ENCODE results near the gene ABR.
"Not testable (repeated sequence)": the region's sequence is repeated elsewhere in the genome, so short reads cannot be mapped to it uniquely, and the experiment has no call there.

ABR gene

GRCh38 chr17:1003972-1004768, 175.6 kb downstream of the ABR start:
- no peak for DNase-seq

- DNase-seq, result no peak
Measured at GRCh38 chr17:1003633-1003971, 176.2 kb downstream of the ABR start.

DNA sequence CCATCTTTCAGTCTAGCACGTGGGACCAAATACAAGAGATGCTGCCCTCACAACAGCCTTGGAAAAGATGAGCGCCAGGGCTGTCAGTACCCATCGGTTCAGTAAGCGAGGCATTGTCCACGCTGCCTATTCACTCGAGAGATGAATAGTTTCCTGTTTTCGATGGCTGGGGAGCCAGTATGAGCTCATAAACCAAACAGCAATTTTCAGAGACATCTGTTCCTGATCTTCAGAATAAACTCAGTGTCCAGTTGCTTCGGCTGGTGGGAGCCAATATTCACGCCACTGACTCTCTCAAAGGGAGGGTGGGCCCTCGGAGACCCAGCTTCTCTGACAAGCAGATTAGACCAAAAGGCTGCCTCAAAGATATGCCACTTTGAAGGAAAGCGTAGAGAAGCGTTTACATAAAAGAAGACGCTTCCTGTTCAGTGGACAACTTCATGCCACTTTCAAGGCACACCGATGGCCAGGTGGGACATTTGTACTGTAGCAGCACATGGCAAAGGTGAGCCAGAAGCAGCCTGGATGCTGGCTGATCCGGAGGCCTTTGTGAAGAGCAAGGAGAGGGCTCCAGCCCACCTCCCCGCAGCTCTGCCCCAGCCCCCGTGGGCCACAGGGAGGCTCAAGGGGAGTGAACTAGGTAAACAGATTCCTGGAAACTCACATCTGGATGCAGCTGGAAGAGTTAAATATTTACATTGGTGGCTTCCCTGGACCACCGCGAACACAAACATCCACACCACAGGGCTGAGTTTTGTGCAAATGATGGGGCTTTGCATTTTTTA, 176.8 kb downstream of the ABR start:
- no peak for DNase-seq

DNA sequence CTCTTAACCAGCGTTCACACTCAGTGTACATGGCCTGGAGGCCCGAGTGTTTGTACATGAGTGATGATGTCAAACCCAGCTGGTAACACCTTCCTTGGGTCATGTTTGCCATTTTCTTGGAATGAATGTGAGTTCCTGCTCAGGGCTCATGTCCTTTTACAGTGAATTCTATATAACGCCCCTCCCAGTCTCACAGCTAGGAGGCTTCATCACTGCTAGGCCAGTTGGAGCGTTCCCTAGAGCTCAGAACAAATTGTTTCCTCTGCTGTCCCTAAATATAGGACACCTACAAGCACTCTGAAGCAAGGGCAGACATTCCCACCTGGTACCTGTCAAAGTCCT, 177.4 kb downstream of the ABR start:
- no peak for DNase-seq

DNA sequence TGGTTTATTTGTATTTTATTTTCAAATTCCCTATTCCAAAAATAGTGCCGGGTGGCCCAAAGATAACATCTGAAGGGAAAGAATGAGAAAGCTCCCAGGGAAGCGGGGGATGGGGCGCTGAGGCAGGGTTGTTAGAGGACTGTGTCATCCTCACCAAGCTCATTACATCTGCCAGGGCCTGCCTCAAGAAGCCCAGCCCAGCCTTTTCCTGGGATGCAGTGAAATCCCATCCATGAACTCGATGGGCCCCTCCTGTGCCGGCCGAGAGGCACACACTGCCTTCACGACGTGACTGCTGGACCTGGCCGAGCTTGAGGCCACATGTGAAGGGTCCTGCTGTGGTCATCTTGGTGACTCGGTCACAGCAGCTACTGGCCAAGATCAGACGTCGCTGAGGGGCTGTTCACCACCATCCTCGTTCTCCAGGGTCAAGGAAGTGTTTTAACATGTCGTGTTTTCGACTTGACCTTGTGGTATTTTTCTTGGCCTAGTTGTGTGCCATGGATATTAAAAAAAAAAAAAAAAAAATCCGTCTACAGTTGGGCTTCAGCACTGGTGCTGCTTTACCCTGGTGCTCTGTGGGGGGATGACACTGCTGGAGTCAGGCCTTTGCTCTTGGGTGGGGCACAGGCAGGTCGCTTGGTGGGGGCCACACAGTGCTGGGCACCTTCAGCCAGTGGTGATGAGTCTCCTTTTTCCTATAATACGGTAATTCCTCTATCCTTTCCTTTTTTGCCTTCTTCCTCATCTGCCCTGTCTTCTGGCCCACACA, 178.0 kb downstream of the ABR start:
- DNase-seq, result no peak

DNA sequence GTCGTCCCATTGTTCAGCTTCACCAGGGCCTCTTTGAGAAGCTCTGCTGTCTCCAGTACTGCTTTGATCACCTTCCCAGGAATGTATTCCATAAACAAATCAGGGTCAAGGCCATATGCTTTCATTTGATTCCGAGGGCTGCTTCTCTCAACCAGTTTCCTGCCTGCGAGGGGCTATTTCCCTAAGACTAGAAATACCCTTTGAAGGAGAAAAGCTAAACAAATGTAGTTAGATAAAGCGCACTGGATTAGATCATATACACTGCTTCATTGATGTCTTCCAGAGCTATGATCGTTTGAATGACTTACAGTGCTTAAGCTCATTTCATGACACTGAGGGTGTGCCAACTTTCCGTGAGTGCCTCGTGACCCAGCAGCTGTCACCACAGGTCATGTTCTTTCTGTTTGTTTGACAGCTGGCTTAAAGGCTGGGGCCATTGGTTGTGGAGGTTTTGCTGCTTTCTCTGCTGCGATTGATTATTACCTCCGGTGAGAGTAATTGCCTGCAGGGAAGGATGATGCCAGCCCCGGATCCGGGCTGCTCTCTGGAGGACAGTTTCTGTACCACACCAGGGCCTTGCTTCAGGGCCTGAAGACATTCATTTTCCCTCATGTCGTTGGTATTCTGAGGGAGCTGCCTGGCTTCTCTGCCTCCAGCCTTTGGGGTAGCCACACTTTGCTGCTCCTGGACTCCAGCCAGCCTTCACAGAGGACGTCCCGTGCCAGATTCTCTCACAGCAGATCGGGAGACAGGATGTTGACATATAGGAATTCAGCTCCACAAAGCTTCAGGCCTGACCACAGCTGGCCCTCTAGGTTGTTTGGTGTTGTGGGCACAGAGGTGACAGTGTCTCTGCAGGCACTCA, 179.0 kb downstream of the ABR start:
- no peak for DNase-seq

GRCh38 chr17:998111-998510, 181.7 kb downstream of the ABR start:
- no peak for DNase-seq

GRCh38 chr17:996554-997344, 183.0 kb downstream of the ABR start, which contains the start of gene TIMM22:
TSS of gene TIMM22 (plus strand) at chr17:997129. CDS start at chr17:997143, 14 bp downstream.
- DNase-seq, result peak; percentile 89

- DNase-seq, result not testable (repeated sequence)
Measured at GRCh38 chr17:995324-995723, 184.5 kb downstream of the ABR start.

- DNase-seq, result no peak
Measured at GRCh38 chr17:992933-993332, 186.8 kb downstream of the ABR start.

- no peak for DNase-seq
Measured at GRCh38 chr17:988561-988960, 191.2 kb downstream of the ABR start.

DNA sequence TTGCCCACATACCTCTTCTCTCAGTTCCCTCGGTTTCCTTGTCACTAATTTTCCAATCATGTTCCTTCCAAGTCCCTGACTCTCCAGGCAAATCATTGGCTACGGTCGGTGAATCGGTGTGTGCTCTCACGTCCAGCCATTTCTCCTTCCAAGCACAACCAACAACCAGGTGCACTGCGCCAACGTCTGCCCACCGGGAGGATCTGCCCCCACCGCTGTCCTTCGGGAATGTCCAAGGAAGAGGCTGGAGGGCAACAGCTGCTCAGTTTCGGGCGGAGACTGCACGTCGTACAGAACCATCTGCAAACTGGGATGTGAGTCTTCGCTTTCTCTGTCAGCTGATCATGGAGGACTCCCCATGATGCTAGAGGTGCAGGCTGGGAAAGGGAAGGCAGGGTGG, 191.8 kb downstream of the ABR start:
- DNase-seq, result no peak

DNA sequence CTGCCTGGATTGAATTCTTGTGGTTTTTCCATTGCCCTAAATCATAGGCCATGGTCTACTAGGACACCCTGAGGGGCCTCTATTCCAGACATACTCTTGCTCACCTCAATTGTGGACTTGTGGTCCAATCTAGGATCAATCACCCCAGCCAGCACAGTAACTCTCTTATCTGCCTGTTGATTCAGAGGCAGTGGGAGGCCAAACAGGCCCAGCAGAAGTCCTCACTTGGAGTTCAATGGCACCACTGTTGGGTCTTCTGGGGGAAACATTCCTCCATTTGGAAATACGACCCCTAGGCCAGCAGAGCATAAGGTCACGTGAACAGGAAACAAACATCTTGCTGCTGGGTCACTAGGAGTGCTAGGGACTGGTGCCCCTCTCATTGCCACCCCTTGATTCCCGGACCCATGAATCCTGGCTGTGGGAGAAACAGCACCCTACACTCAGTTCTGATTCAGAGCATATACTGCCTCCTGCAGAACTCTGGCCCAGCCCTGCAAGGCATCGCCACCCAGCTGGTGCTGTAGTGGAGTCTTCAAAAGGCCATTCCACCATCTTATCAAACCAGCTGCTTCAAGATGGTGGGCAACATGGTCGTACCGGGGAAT, 193.4 kb downstream of the ABR start:
- DNase-seq, result no peak

DNA sequence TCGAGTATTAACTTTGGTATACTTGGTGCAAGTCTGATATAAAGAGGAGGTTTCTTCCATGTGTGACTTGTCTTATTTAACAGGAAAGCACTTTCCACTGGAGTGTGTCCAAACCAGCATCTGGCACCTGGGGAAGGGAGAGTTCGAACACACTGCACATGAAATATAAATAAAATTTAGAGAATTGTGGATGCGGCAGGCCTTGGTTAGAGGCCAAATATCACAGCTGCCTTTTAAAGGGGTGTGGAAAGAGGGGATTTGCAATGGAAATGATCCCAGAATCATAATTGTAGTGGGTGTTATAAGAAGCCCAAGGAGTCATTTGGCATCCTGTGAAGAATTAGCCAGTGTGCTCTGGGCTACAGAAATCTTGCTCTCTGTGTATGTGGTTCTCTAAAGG, 195.9 kb downstream of the ABR start:
- no peak for DNase-seq

GRCh38 chr17:981292-981658, 198.5 kb downstream of the ABR start:
- DNase-seq, result no peak

- peak; percentile 69 for DNase-seq
Measured at GRCh38 chr17:980406-981291, 199.1 kb downstream of the ABR start.

- peak; percentile 29 for DNase-seq
Measured at GRCh38 chr17:979539-980405, 200.0 kb downstream of the ABR start, which contains the start of gene NXN. TSS of gene NXN (minus strand) at chr17:979776.

- DNase-seq, result no peak
Measured at GRCh38 chr17:979212-979538, 200.6 kb downstream of the ABR start.
